H1 (cell line): Measurements from ENCODE around the gene MARCHF10.

ENCODE experiments used
- ATF2 ChIP-seq: IDR thresholded peaks from 2 replicates; pipeline ENCODE4 v1.6.1; 2012; ENCODE audit warnings: low read length, inconsistent platforms
- CHD2 ChIP-seq: IDR thresholded peaks from 2 replicates; pipeline ENCODE4 v1.6.1; 2012; ENCODE audit warnings: low read length, improper control_type of control experiment
- CTCF ChIP-seq, 3 experiments: IDR thresholded peaks; 1 replicate in 2 of 3; 2 replicates in 1 of 3; pipeline versions ENCODE4 v1.5.1 to v1.6.1; 2011; ENCODE audit warnings: low read length in 3 of 3, mild to moderate bottlenecking in 3 of 3, inconsistent platforms in 2 of 3, low read depth in 1 of 3, moderate library complexity in 1 of 3; ENCODE audit not compliant: insufficient read depth in 1 of 3; ENCODE audit errors: control extremely low read depth in 1 of 3
- EP300 ChIP-seq, 2 experiments: IDR thresholded peaks; 1 replicate in 1 of 2; 2 replicates in 1 of 2; pipeline ENCODE4 v1.6.1; 2011 to 2012; ENCODE audit warnings: low read depth in 2 of 2, low read length in 2 of 2, mild to moderate bottlenecking in 2 of 2, borderline replicate concordance in 1 of 2, inconsistent platforms in 1 of 2, moderate library complexity in 1 of 2
- JUND ChIP-seq: IDR thresholded peaks from 2 replicates; pipeline ENCODE4 v1.6.1; 2011; ENCODE audit warnings: mild to moderate bottlenecking, improper control_type of control experiment, low read length
- POLR2A ChIP-seq, 2 experiments: IDR thresholded peaks; 1 replicate in 1 of 2; 2 replicates in 1 of 2; pipeline ENCODE4 v1.6.1; 2011; ENCODE audit warnings: low read depth in 2 of 2, low read length in 2 of 2, mild to moderate bottlenecking in 2 of 2; ENCODE audit errors: control extremely low read depth in 1 of 2

- TF ChIP-seq CTCF (IDR thresholded peaks at IDR 0.05; ENCODE audit: control extremely low read depth in 1 of 3, insufficient read depth in 1 of 3, low read depth in 1 of 3, low read length in 3 of 3) (no peak), EP300 (IDR thresholded peaks at IDR 0.05; ENCODE audit: borderline replicate concordance in 1 of 2, low read depth in 2 of 2, low read length in 2 of 2) (no peak), ATF2 (no peak), CHD2 (no peak), POLR2A (IDR thresholded peaks at IDR 0.05; ENCODE audit: control extremely low read depth in 1 of 2, low read depth in 2 of 2, low read length in 2 of 2) (no peak), JUND (no peak)
Observed at GRCh38 chr17:62676952-62677596, 131.0 kb downstream of the MARCHF10 start.
